Measurements from ENCODE around the gene TUFT1.
A peak's percentile ranks its signal among the peaks of the same experiment; 100 is the strongest.

TUFT1 gene, protein sequence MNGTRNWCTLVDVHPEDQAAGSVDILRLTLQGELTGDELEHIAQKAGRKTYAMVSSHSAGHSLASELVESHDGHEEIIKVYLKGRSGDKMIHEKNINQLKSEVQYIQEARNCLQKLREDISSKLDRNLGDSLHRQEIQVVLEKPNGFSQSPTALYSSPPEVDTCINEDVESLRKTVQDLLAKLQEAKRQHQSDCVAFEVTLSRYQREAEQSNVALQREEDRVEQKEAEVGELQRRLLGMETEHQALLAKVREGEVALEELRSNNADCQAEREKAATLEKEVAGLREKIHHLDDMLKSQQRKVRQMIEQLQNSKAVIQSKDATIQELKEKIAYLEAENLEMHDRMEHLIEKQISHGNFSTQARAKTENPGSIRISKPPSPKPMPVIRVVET

GRCh38 chr1:151540021-151540981, at the start of gene TUFT1:
TUFT1 (plus strand) TSS chr1:151540309; CDS start chr1:151540367, 58 bp downstream.
- DNase-seq (ENCODE audit: low spot score): peak; percentile 91

- no peak for DNase-seq (ENCODE audit: low spot score)
These were observed 48.5 kb upstream of the TUFT1 start for GRCh38 chr1:151491641-151492040.

GRCh38 chr1:151492120-151492519, 48.0 kb upstream of the TUFT1 start:
- no peak for DNase-seq (ENCODE audit: low spot score)

- no peak for DNase-seq (ENCODE audit: low spot score)
These were observed 47.1 kb upstream of the TUFT1 start for GRCh38 chr1:151493042-151493441.

GRCh38 chr1:151494741-151495281, 45.3 kb upstream of the TUFT1 start:
- peak; percentile 88 for DNase-seq (ENCODE audit: low spot score)

GRCh38 chr1:151495316-151495715, 44.8 kb upstream of the TUFT1 start:
- no peak for DNase-seq (ENCODE audit: low spot score)

- DNase-seq (ENCODE audit: low spot score): no peak
These were observed 40.7 kb upstream of the TUFT1 start for GRCh38 chr1:151499365-151499764.

- DNase-seq (ENCODE audit: low spot score): no peak
These were observed 40.2 kb upstream of the TUFT1 start for GRCh38 chr1:151499930-151500329.

DNA sequence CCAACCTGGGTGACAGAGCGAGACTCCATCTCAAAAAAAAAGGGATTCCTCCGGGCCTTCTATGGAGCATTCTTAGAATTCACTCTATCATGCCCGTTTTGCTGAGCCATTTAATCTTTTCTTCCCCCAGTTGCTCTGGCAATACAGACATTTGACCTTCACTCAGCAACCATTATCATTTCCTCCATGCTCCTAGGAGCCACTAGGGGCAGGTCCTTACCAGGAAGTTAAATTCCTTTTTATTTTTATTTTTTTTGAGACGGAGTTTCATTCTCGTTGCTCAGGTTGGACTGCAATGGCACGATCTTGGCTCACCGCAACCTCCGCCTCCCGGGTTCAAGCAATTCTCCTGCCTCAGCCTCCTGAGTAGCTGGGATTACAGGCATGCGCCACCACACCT, 38.6 kb upstream of the TUFT1 start:
- peak; percentile 44 for DNase-seq (ENCODE audit: low spot score)

DNA sequence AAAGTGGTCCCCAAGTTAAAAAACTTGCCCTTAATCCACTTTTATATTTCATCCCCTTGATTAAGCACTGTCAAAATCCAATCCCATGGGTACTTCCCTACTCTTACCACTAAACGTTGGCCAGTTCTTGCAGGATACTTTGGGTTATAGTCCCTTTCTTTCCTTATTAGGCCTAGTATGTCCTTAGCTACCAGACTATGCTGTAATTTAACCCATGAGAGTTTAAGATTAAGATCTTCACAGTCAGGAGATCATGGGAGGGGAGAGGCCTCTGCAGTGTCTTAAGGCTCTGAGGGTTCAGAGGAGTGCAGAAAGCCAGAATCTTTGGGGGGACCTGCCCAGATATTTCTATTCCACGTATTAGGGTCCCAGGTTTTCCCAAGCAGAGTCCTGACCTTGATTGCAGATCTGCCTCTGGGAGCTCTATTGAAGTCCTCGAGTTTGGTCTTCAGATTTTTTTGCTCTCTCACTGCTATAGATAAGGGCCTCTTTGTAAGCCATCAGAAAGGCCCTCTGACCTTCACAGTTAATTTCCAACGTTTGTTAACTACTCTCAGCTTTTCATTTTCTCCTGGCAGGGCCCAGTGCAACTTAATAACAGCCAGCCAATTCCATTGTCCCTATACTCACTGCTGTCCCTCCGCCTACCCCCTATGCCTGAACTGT, 37.9 kb upstream of the TUFT1 start:
- no peak for DNase-seq (ENCODE audit: low spot score)

- no peak for DNase-seq (ENCODE audit: low spot score)
These were observed 37.0 kb upstream of the TUFT1 start for GRCh38 chr1:151502859-151503780.

- DNase-seq (ENCODE audit: low spot score): no peak
These were observed 35.9 kb upstream of the TUFT1 start for GRCh38 chr1:151504252-151504651.

- no peak for DNase-seq (ENCODE audit: low spot score)
These were observed 35.4 kb upstream of the TUFT1 start for GRCh38 chr1:151504759-151505158.

- peak; percentile 66 for DNase-seq (ENCODE audit: low spot score)
These were observed 31.3 kb upstream of the TUFT1 start for GRCh38 chr1:151508833-151509232.

DNA sequence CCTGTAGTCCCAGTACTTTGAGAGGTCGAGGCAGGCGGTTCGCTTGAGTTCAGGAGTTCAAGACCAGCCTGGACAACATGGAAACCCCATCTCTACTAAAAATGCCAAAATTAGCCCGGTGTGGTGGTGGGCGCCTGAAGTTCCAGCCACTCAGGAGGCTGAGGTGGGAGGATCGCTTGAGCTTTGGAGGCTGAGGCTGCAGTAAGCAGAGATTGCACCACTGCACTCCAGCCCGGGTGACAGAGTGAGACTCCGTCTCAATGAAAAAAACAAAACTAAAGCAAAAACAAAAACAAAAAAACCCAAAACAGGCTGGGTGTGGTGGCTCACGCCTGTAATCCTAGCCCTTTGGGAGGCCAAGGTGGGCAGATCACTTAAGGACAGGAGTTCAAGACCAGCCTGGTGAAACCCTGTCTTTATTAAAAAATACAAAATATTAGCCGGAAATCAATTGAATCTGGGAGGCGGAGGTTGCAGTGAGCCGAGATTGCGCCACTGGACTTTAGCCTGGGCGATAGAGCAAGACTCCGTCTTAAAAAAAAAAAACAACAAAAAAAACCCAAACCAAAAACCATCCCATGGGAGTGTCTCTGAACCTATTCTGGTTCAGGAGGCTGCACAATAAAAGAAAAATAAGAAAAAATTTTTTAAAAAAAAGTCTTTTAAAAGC, 30.6 kb upstream of the TUFT1 start:
- DNase-seq (ENCODE audit: low spot score): no peak

DNA sequence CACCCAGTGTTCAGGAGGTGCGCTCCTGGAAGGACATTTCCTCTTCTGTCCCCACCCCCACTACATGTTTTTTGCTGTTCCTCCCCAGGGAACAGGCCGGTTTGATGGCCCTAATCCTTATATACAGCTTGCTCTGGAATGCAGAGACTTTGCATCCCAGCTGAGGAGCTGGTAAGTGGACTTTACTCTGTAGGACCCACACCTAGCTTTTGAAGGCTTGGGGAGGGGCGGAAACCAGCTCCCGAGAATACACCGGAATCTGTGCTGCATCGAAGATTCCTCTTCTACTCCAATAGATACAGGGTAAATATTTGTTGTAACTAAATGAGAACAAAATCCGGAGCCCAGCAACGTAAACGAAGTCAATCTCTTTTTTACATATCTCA, 30.1 kb upstream of the TUFT1 start:
- DNase-seq (ENCODE audit: low spot score): no peak

- DNase-seq (ENCODE audit: low spot score): no peak
These were observed 29.5 kb upstream of the TUFT1 start for GRCh38 chr1:151510614-151510956.

- DNase-seq (ENCODE audit: low spot score): peak; percentile 84
These were observed 29.0 kb upstream of the TUFT1 start, which contains the start of gene CGN for GRCh38 chr1:151510957-151511635. CGN (plus strand) TSS chr1:151511387; CDS start chr1:151518520, 7,133 bp downstream.

DNA sequence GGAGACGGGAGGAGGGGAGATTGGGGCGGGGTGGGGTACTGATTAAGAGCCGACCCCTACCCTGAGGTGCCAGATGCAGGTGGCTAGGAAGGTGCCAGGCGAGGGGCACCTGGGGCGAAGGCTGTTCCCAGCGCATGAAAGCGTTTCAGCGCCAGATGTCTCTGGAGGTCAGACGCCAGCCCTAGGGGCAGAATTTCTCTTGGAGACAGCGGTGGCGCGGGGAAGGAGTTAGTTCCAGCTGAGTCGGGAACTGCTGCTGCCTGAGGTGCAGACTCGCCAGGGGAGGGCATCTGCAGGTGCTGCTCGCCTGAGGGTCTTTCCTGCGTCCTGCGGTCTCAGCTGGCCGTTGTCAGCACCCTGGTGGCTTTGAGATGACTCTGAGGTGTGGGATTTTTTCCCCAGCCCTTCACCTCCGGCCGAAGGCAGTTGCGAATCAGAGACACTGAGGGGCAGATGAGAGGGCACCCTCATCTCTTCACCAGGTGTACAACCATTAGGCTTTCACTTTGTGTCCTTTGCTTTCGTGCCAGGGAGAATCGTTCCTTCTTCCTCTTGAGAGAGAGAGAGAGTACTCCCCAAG, 28.4 kb upstream of the TUFT1 start:
- peak; percentile 31 for DNase-seq (ENCODE audit: low spot score)

Data from RKO (cell line).